Tibial nerve (tissue), 4 donors: ENCODE data around the gene LEAP2.

Source experiments
- EP300 ChIP-seq, 2 donors: sonication (generic); formaldehyde crosslinking; IDR thresholded peaks; one replicate each; pipeline ENCODE4 v1.6.1; 2017; ENCODE audit warnings: antibody characterized with exemption in 2 of 2, mild to moderate bottlenecking in 1 of 2
- TF ChIP-seq, protein P1 (sequence below), 5 experiments: fragments of 200-600 bp in 3 of 5; fragments of 450-650 bp in 2 of 5; sonication (generic) in 3 of 5; IDR thresholded peaks; one replicate each; pipeline ENCODE4 v1.5.1; 2016 to 2019; ENCODE audit warnings: antibody characterized with exemption in 5 of 5, mild to moderate bottlenecking in 3 of 5, moderate library complexity in 2 of 5

DNA sequence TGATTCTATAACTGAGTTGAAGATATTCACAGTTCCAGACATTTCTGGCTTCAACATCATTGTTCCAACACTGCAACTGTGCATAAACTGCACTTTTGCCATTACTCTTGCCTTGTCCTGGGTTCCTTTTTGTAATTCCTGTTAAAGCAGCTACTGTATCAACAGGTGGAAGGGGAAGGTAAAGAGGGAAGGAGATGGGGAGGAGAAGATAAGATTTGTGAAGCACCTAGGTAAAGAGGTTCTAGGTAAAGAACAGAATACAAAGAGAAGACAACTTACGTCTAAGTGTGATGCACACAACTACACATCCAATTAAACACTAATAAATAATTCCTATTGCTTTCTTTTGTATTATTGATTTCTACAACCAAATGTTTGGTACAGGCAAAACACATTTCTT is 36.2 kb downstream of the LEAP2 start:
- TF ChIP-seq, protein P1, sequence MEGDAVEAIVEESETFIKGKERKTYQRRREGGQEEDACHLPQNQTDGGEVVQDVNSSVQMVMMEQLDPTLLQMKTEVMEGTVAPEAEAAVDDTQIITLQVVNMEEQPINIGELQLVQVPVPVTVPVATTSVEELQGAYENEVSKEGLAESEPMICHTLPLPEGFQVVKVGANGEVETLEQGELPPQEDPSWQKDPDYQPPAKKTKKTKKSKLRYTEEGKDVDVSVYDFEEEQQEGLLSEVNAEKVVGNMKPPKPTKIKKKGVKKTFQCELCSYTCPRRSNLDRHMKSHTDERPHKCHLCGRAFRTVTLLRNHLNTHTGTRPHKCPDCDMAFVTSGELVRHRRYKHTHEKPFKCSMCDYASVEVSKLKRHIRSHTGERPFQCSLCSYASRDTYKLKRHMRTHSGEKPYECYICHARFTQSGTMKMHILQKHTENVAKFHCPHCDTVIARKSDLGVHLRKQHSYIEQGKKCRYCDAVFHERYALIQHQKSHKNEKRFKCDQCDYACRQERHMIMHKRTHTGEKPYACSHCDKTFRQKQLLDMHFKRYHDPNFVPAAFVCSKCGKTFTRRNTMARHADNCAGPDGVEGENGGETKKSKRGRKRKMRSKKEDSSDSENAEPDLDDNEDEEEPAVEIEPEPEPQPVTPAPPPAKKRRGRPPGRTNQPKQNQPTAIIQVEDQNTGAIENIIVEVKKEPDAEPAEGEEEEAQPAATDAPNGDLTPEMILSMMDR (IDR thresholded peaks at IDR 0.05) = no peak
- no peak for TF ChIP-seq EP300 (IDR thresholded peaks at IDR 0.05)
